Measurements from ENCODE around the gene EFCAB6.

EFCAB6 gene

GRCh38 chr22:43500792-43501785 is 311.0 kb downstream of the EFCAB6 start:
- no peak for DNase-seq

- DNase-seq, result no peak
These were observed 313.2 kb downstream of the EFCAB6 start for GRCh38 chr22:43498856-43499253.

- no peak for DNase-seq
These were observed 313.9 kb downstream of the EFCAB6 start for GRCh38 chr22:43497956-43498855.

- no peak for DNase-seq
These were observed 318.8 kb downstream of the EFCAB6 start for GRCh38 chr22:43493297-43493696.

GRCh38 chr22:43491737-43492136 is 320.4 kb downstream of the EFCAB6 start:
- DNase-seq, result no peak

GRCh38 chr22:43491177-43491576 is 320.9 kb downstream of the EFCAB6 start:
- no peak for DNase-seq

GRCh38 chr22:43490311-43490710 is 321.8 kb downstream of the EFCAB6 start:
- DNase-seq, result no peak

GRCh38 chr22:43488937-43489336 is 323.2 kb downstream of the EFCAB6 start:
- no peak for DNase-seq

GRCh38 chr22:43488031-43488866 is 323.9 kb downstream of the EFCAB6 start:
- no peak for DNase-seq

- no peak for DNase-seq
These were observed 324.6 kb downstream of the EFCAB6 start for GRCh38 chr22:43487311-43488030.

- no peak for DNase-seq
These were observed 326.5 kb downstream of the EFCAB6 start for GRCh38 chr22:43485502-43486089.

- DNase-seq, result no peak
These were observed 327.9 kb downstream of the EFCAB6 start for GRCh38 chr22:43484227-43484626.

GRCh38 chr22:43483669-43484068 is 328.4 kb downstream of the EFCAB6 start:
- no peak for DNase-seq

GRCh38 chr22:43483266-43483665 is 328.8 kb downstream of the EFCAB6 start:
- no peak for DNase-seq

- DNase-seq, result no peak
These were observed 329.8 kb downstream of the EFCAB6 start for GRCh38 chr22:43482318-43482625.

GRCh38 chr22:43481568-43482317 is 330.4 kb downstream of the EFCAB6 start:
- no peak for DNase-seq

- DNase-seq, result no peak
These were observed 332.1 kb downstream of the EFCAB6 start for GRCh38 chr22:43479962-43480361.

GRCh38 chr22:43479301-43479950 is 332.7 kb downstream of the EFCAB6 start:
- no peak for DNase-seq
